GM10266 (cell line): Measurements from ENCODE around the gene FAXDC2.

ENCODE experiments used
- DNase-seq: peaks from one replicate; pipeline ENCODE4 v3.0.0; 2012; ENCODE audit errors: extremely low spot score
- TF ChIP-seq, protein P1 (sequence below): IDR thresholded peaks from 2 replicates; pipeline ENCODE4 v1.5.1; 2012; ENCODE audit warnings: mild to moderate bottlenecking, low read depth; ENCODE audit not compliant: control insufficient read depth, insufficient read depth; ENCODE audit errors: missing control alignments

The FAXDC2 gene

DNA sequence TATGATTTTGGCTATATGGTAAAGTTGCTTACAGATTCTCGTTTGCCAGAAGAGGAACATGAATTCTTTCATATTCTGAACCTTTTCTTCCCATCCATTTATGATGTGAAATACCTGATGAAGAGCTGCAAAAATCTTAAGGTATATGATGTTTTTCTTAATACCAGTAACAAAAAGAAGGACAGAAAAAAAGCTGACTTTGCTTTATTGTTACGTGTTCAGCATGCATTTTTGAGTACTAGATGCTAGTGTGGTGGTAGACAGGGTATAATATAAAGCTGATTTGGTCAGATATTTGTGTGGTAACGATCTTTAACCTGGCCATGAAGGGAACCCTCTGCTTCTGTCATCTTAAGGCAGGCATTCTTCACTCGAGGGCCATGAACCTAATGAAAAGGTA is 21.3 kb upstream of the FAXDC2 start:
- no peak for DNase-seq
- TF ChIP-seq, protein P1, sequence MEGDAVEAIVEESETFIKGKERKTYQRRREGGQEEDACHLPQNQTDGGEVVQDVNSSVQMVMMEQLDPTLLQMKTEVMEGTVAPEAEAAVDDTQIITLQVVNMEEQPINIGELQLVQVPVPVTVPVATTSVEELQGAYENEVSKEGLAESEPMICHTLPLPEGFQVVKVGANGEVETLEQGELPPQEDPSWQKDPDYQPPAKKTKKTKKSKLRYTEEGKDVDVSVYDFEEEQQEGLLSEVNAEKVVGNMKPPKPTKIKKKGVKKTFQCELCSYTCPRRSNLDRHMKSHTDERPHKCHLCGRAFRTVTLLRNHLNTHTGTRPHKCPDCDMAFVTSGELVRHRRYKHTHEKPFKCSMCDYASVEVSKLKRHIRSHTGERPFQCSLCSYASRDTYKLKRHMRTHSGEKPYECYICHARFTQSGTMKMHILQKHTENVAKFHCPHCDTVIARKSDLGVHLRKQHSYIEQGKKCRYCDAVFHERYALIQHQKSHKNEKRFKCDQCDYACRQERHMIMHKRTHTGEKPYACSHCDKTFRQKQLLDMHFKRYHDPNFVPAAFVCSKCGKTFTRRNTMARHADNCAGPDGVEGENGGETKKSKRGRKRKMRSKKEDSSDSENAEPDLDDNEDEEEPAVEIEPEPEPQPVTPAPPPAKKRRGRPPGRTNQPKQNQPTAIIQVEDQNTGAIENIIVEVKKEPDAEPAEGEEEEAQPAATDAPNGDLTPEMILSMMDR: no peak

GRCh38 chr5:154868702-154869101 is 18.3 kb upstream of the FAXDC2 start:
- TF ChIP-seq, protein P1: no peak
- DNase-seq: no peak

GRCh38 chr5:154866841-154867240 is 16.4 kb upstream of the FAXDC2 start:
- TF ChIP-seq, protein P1: no peak
- no peak for DNase-seq

GRCh38 chr5:154865466-154866184 is 15.2 kb upstream of the FAXDC2 start:
- DNase-seq: no peak
- TF ChIP-seq, protein P1: no peak

DNA sequence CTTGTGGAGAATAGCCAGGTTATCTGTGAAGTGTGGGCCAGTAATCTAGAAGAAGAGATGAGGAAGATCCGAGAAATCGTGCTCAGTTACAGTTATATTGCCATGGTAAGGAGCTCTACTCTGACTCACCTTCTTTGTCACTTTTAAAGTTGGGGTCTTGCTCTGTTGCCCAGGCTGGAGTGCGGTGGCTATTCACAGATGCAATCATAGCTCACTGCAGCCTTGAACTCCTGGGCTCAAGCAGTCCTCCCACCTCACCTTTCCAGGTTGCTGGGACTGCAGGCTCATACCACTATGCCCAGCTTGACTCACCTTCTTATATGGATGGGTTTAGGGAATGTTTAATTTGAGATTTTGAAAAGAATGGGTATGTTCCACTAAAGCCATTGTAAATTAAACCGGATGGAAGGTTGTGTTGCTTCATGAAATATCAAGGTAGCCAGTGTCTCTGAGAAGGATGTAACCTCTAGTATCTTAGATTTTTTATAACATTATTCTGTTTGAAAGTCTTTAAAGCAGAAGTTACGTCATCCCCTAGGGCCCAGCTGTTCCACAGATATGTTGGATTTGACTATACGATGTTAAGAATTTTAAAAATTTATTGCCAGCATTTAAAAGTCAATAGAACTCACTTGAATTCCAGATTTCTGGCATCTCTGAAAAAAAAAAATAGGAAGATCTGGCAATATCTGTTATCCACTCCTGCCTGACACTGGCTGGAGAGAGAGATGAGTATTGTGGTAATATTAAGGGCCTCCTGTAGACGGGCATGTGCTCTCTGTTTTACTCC is 13.1 kb upstream of the FAXDC2 start:
- no peak for DNase-seq
- TF ChIP-seq, protein P1: no peak

- TF ChIP-seq, protein P1: no peak
- no peak for DNase-seq
Observed at GRCh38 chr5:154862766-154863165, 12.4 kb upstream of the FAXDC2 start.

DNA sequence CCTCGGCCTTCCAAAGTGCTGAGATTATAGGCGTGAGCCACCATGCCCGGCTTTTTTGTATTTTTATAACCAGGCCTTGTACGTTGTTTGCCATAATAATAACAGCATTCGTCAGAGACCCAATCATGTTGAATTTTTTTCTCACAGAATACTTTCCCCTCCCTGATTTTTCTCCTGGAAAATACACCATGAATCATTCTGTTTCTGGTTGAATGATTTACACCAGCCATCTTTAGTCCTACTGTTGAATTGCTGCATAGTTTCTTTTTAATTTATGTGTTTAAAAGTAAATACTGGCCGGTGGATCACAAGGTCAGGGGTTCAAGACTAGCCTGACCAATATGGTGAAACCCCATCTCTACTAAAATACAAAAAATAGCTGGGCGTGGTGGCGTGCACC is 11.5 kb upstream of the FAXDC2 start:
- DNase-seq: no peak
- TF ChIP-seq, protein P1: no peak
